CD4-positive, alpha-beta T cell (primary cell): ENCODE results near the gene MS4A12. TPM values are rescaled to one million over a fixed set of nuclear protein-coding genes. Genes with fewer than 3 reads are reported as not detected.

ENCODE experiments used
- ATAC-seq: fragments of 200-7000 bp; cut with Tn5 transposase; one replicate; pipeline ENCODE4 v1.10.0; 2022; ENCODE audit warnings: mild to moderate bottlenecking; ENCODE audit not compliant: poor library complexity
- CTCF ChIA-PET: fragments of 350-600 bp; sonication (Branson Sonifier 250); formaldehyde crosslinking; loops from one replicate; lab custom pipeline; 2021; ENCODE audit warnings: antibody characterized with exemption, inconsistent platforms; lab: Charles Lee
- POLR2A ChIA-PET: fragments of 350-600 bp; sonication (Branson Sonifier 250); formaldehyde crosslinking; loops from one replicate; lab custom pipeline; 2021; ENCODE audit warnings: antibody characterized with exemption, inconsistent platforms; lab: Charles Lee
- DNase-seq, 14 experiments: peaks; one replicate each; pipeline ENCODE4 v3.0.0-alpha.2; 2013 to 2020; ENCODE audit warnings: mixed read lengths in 2 of 14
- H3K27ac ChIP-seq, 2 donors: one replicate each; pipeline versions ENCODE4 v1.5.1 to v1.7.0; 2013; ENCODE audit warnings: low read length in 2 of 2, low read depth in 1 of 2, mild to moderate bottlenecking in 1 of 2
- H3K27me3 ChIP-seq, 2 experiments: 1 replicate in 1 of 2; 2 replicates in 1 of 2; pipeline versions ENCODE4 v1.6.1 to v1.7.0; 2013; ENCODE audit warnings: low read length in 2 of 2, control low read depth in 1 of 2, mild to moderate bottlenecking in 1 of 2, moderate library complexity in 1 of 2; ENCODE audit not compliant: insufficient read depth in 2 of 2, control insufficient read depth in 1 of 2
- H3K36me3 ChIP-seq: one replicate; pipeline ENCODE4 v1.6.1; 2013; ENCODE audit warnings: low read length, control low read depth; ENCODE audit not compliant: insufficient read depth
- H3K4me1 ChIP-seq: one replicate; pipeline ENCODE4 v1.6.1; 2013; ENCODE audit warnings: low read length, control low read depth; ENCODE audit not compliant: insufficient read depth
- H3K4me3 ChIP-seq: one replicate; pipeline ENCODE4 v1.5.1; 2013; ENCODE audit warnings: mild to moderate bottlenecking, low read length, moderate library complexity
- H3K9me3 ChIP-seq, 2 experiments: 1 replicate in 1 of 2; 2 replicates in 1 of 2; pipeline versions ENCODE4 v1.6.1 to v1.7.0; 2013; ENCODE audit warnings: low read length in 2 of 2, mild to moderate bottlenecking in 2 of 2, control low read depth in 1 of 2, moderate library complexity in 1 of 2; ENCODE audit not compliant: control insufficient read depth in 1 of 2, insufficient read depth in 1 of 2
- H3K27ac Mint-ChIP-seq: one replicate; pipeline ENCODE4 v1.8.0; 2020; ENCODE audit warnings: mixed read lengths
- H3K27me3 Mint-ChIP-seq: one replicate; pipeline ENCODE4 v1.8.0; 2021; ENCODE audit warnings: mixed read lengths
- H3K36me3 Mint-ChIP-seq: one replicate; pipeline ENCODE4 v1.8.0; 2021; ENCODE audit warnings: low read depth, mixed read lengths
- H3K4me1 Mint-ChIP-seq: one replicate; pipeline ENCODE4 v1.8.0; 2021; ENCODE audit warnings: low read depth, mixed read lengths
- H3K4me3 Mint-ChIP-seq: one replicate; pipeline ENCODE4 v1.8.0; 2020; ENCODE audit warnings: mild to moderate bottlenecking, mixed read lengths
- H3K9me3 Mint-ChIP-seq: one replicate; pipeline ENCODE4 v1.8.0; 2020; ENCODE audit warnings: mixed read lengths
- intact Hi-C, 2 experiments: fragments of 100-400 bp; cut with DNase I in 1 of 2; cut with micrococcal nuclease in 1 of 2; formaldehyde crosslinking; loops; one replicate each; pipeline versions ENCODE4 v1.15.1 to v1.9.0; 2023 to 2025; cut with DNase I, micrococcal nuclease
- total RNA-seq, 174 experiments: library from RNA in 2 of 174; stranded (reverse) in 2 of 174; gene quantifications; one replicate each; pipeline ENCODE4 v1.2.3 and lab custom pipeline; 2021 to 2026
- TF ChIP-seq, protein P1 (sequence below): fragments of 200-600 bp; IDR thresholded peaks from one replicate; pipeline ENCODE4 v1.8.0; 2022; ENCODE audit warnings: antibody characterized with exemption, mild to moderate bottlenecking

MS4A12 gene
- total RNA-seq, 2 experiments from 2014 or later: not detected

DNA sequence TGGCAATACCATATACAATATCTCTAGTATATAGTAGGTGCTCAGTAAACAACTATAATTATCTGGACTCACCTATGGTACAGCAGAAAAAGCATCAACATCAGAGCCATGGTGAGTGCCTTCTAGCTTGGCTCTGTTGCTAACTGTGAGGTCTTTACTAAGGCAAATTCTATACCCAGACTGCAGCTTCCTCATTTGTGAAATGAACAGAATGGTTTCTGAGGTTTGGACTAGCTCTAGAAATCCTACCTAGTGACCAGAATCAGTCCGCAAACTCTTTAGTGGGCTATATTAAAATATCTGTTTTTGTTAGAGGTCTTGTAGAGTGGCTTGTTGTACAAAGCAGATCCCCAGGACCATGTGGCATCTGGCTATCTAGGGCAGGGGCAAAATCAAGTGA is 33.2 kb upstream of the MS4A12 start:
- TF ChIP-seq, protein P1, sequence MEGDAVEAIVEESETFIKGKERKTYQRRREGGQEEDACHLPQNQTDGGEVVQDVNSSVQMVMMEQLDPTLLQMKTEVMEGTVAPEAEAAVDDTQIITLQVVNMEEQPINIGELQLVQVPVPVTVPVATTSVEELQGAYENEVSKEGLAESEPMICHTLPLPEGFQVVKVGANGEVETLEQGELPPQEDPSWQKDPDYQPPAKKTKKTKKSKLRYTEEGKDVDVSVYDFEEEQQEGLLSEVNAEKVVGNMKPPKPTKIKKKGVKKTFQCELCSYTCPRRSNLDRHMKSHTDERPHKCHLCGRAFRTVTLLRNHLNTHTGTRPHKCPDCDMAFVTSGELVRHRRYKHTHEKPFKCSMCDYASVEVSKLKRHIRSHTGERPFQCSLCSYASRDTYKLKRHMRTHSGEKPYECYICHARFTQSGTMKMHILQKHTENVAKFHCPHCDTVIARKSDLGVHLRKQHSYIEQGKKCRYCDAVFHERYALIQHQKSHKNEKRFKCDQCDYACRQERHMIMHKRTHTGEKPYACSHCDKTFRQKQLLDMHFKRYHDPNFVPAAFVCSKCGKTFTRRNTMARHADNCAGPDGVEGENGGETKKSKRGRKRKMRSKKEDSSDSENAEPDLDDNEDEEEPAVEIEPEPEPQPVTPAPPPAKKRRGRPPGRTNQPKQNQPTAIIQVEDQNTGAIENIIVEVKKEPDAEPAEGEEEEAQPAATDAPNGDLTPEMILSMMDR: no peak
- no peaks in the 10 kb centered on the region for H3K4me1 Mint-ChIP-seq

DNA sequence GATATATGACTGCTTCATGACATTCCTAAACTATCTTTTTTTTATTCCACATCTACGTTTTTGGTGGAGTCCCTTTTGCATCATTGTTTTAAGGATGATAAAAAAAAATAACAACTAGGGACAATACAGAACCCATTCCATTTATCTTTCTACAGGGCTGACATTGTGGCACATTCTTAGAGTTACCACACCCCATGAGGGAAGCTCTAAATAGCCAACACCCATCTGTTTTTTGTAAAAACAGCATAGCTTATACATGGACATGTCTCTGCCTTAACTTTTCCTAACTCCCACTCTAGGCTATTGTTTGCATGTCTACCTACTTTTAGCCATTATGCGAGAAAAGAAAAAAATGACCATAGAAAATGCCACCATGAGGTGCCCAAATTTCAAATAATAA is 23.7 kb upstream of the MS4A12 start:
- Histone ChIP-seq H3K27me3 (no peaks in the 10 kb centered on the region), H3K4me3 (no peak overlapping the region), H3K9me3 (no peaks in the 10 kb centered on the region), H3K4me1 (no peaks in the 10 kb centered on the region), H3K36me3 (no peaks in the 10 kb centered on the region), H3K27ac (no peak overlapping the region)
- no peak for ATAC-seq
- Mint-ChIP-seq H3K27ac (no peak overlapping the region), H3K4me3 (no peak overlapping the region), H3K27me3 (peaks cover 15% of the 10 kb centered on the region), H3K9me3 (no peaks in the 10 kb centered on the region), H3K4me1 (no peaks in the 10 kb centered on the region), H3K36me3 (no peaks in the 10 kb centered on the region)
- intact Hi-C loops: no loop called here
- TF ChIP-seq, protein P1: no peak
- CTCF ChIA-PET: no interaction called here
- DNase-seq: no peak
- POLR2A ChIA-PET: no interaction called here

More for the DNA sequence above, 33.2 kb upstream of the MS4A12 start:
- Histone ChIP-seq H3K4me3 (no peak overlapping the region), H3K36me3 (no peaks in the 10 kb centered on the region), H3K4me1 (no peaks in the 10 kb centered on the region), H3K27ac (no peak overlapping the region), H3K27me3 (no peaks in the 10 kb centered on the region), H3K9me3 (no peaks in the 10 kb centered on the region)
- intact Hi-C loops: no loop called here
- no peaks in the 10 kb centered on the region for H3K36me3 Mint-ChIP-seq
- no peak overlapping the region for H3K27ac Mint-ChIP-seq
- H3K27me3 Mint-ChIP-seq: no peaks in the 10 kb centered on the region
- no peak overlapping the region for H3K4me3 Mint-ChIP-seq
- CTCF ChIA-PET: no interaction called here
- no peaks in the 10 kb centered on the region for H3K9me3 Mint-ChIP-seq
- ATAC-seq (no peak), DNase-seq (no peak)
- POLR2A ChIA-PET: no interaction called here

- Histone ChIP-seq H3K9me3 (no peaks in the 10 kb centered on the region), H3K4me1 (no peaks in the 10 kb centered on the region), H3K27ac (no peak overlapping the region), H3K27me3 (no peaks in the 10 kb centered on the region), H3K36me3 (no peaks in the 10 kb centered on the region), H3K4me3 (no peak overlapping the region)
- H3K27me3 Mint-ChIP-seq: peaks cover 15% of the 10 kb centered on the region
- no peak for DNase-seq
- no peak overlapping the region for H3K4me3 Mint-ChIP-seq
- ATAC-seq: no peak
- CTCF ChIA-PET: no interaction called here
- TF ChIP-seq, protein P1: no peak
- H3K9me3 Mint-ChIP-seq: no peaks in the 10 kb centered on the region
- H3K36me3 Mint-ChIP-seq: no peaks in the 10 kb centered on the region
- POLR2A ChIA-PET: no interaction called here
- H3K27ac Mint-ChIP-seq: no peak overlapping the region
- no peaks in the 10 kb centered on the region for H3K4me1 Mint-ChIP-seq
- intact Hi-C loops: no loop called here
Measured at GRCh38 chr11:60469723-60470122, 22.9 kb upstream of the MS4A12 start.
